Lower leg skin (tissue), 3 donors: ENCODE data around the gene GANC.

ENCODE experiments used
- CTCF ChIP-seq, 3 donors: fragments of 450-650 bp; IDR thresholded peaks; one replicate each; pipeline ENCODE4 v1.5.1; 2016; ENCODE audit warnings: antibody characterized with exemption in 3 of 3, mild to moderate bottlenecking in 3 of 3, moderate library complexity in 2 of 3
- POLR2A ChIP-seq, 2 donors: fragments of 450-650 bp; IDR thresholded peaks; one replicate each; pipeline ENCODE4 v1.6.1; 2016 to 2017; ENCODE audit warnings: antibody characterized with exemption in 2 of 2, mild to moderate bottlenecking in 1 of 2, moderate library complexity in 1 of 2

GRCh38 chr15:42319206-42319605, 46.2 kb downstream of the GANC start:
- no peak for TF ChIP-seq CTCF (IDR thresholded peaks at IDR 0.05)
- TF ChIP-seq POLR2A (IDR thresholded peaks at IDR 0.05), result no peak
